Endothelial cell of umbilical vein (primary cell): ENCODE results near the gene GRID2. TPM values are rescaled to one million over a fixed set of nuclear protein-coding genes. Genes with fewer than 3 reads are reported as not detected.

Source experiments
- BruUV-seq: library from RNA; stranded (reverse); fragments of 400-500 nt; replicated peaks from 2 replicates; lab custom pipeline; 2021; lab: Mats Ljungman, UMichigan
- CTCF ChIA-PET: fragments of 300-600, 350-600 bp; sonication (Branson Sonifier 250); formaldehyde crosslinking; loops from one replicate; lab custom pipeline; 2021; ENCODE audit warnings: antibody characterized with exemption, inconsistent platforms; lab: Charles Lee
- POLR2A ChIA-PET: fragments of 300-600, 350-600 bp; sonication (Branson Sonifier 250); formaldehyde crosslinking; loops from one replicate; lab custom pipeline; 2021; ENCODE audit warnings: antibody characterized with exemption, inconsistent platforms; lab: Charles Lee
- DNase-seq: peaks from one replicate; pipeline ENCODE4 v3.0.0-alpha.2; 2011; ENCODE audit warnings: low read depth, low spot score
- FAIRE-seq: peaks from 2 replicates; lab custom pipeline; 2011; peaks lifted over from hg19 to GRCh38; lab: Jason Lieb, UNC
- H2AFZ ChIP-seq: 2 replicates; pipeline ENCODE4 v1.6.0; 2012; ENCODE audit warnings: low read depth, low read length, control low read depth, inconsistent platforms
- H3K27ac ChIP-seq: 2 replicates; pipeline ENCODE4 v1.5.1; 2011; ENCODE audit warnings: low read depth, mild to moderate bottlenecking, control low read depth, low read length, moderate library complexity; ENCODE audit not compliant: insufficient read depth
- H3K27me3 ChIP-seq, 2 experiments: 2 replicates each; pipeline versions ENCODE4 v1.6.0 to v1.6.1; 2011; ENCODE audit warnings: low read length in 2 of 2, mixed read lengths in 1 of 2; ENCODE audit not compliant: control insufficient read depth in 2 of 2, insufficient read depth in 2 of 2
- H3K36me3 ChIP-seq, 2 experiments: 2 replicates in 1 of 2; 3 replicates in 1 of 2; pipeline ENCODE4 v1.5.1; 2011; ENCODE audit warnings: low read length in 2 of 2, mild to moderate bottlenecking in 1 of 2, moderate library complexity in 1 of 2; ENCODE audit not compliant: control insufficient read depth in 2 of 2, insufficient read depth in 2 of 2; ENCODE audit errors: extremely low read depth in 1 of 2
- H3K4me1 ChIP-seq: 3 replicates; pipeline ENCODE4 v1.5.1; 2011; ENCODE audit warnings: mild to moderate bottlenecking, low read length; ENCODE audit not compliant: control insufficient read depth, insufficient read depth; ENCODE audit errors: extremely low read depth
- H3K4me2 ChIP-seq: 2 replicates; pipeline ENCODE4 v1.6.1; 2011; ENCODE audit warnings: low read length, control low read depth, mixed read lengths; ENCODE audit not compliant: insufficient read depth
- H3K4me3 ChIP-seq, 3 experiments: fragments of 200-600 bp in 1 of 3; sonication (generic), shearing (Covaris generic) in 1 of 3; replicated peaks in 1 of 3; 2 replicates each; pipeline ENCODE4 v1.5.1; 2011 to 2016; ENCODE audit warnings: control low read depth in 3 of 3, low read length in 3 of 3, mild to moderate bottlenecking in 2 of 3, inconsistent platforms in 1 of 3, low read depth in 1 of 3, moderate library complexity in 1 of 3; ENCODE audit not compliant: insufficient read depth in 1 of 3
- H3K79me2 ChIP-seq: 2 replicates; pipeline ENCODE4 v1.6.0; 2012; ENCODE audit warnings: low read length, inconsistent platforms; ENCODE audit not compliant: control insufficient read depth, insufficient read depth
- H3K9ac ChIP-seq: replicated peaks from 2 replicates; pipeline ENCODE3; 2011; ENCODE audit warnings: low read length, control low read depth; ENCODE audit not compliant: insufficient read depth; ENCODE audit errors: extremely low read depth
- H3K9me1 ChIP-seq: replicated peaks from 3 replicates; pipeline ENCODE4 v1.6.0; 2011; ENCODE audit warnings: mild to moderate bottlenecking, low read length; ENCODE audit not compliant: control insufficient read depth, insufficient read depth; ENCODE audit errors: extremely low read depth
- H3K9me3 ChIP-seq: replicated peaks from 2 replicates; pipeline ENCODE4 v1.5.1; 2012; ENCODE audit warnings: low read length, inconsistent platforms; ENCODE audit not compliant: control insufficient read depth, insufficient read depth
- H4K20me1 ChIP-seq: replicated peaks from 2 replicates; pipeline ENCODE3; 2011; ENCODE audit warnings: mild to moderate bottlenecking, low read length; ENCODE audit not compliant: control insufficient read depth, insufficient read depth; ENCODE audit errors: extremely low read depth
- FOS ChIP-seq: IDR thresholded peaks from 2 replicates; pipeline ENCODE4 v1.6.1; 2011; ENCODE audit warnings: mild to moderate bottlenecking, low read length, moderate library complexity, borderline replicate concordance; ENCODE audit not compliant: insufficient read depth
- GATA2 ChIP-seq: IDR thresholded peaks from 2 replicates; pipeline ENCODE4 v1.7.0; 2011; ENCODE audit warnings: low read depth, mild to moderate bottlenecking, moderate library complexity, mixed read lengths, low read length; ENCODE audit not compliant: insufficient read length, insufficient read depth
- JUN ChIP-seq: IDR thresholded peaks from 2 replicates; pipeline ENCODE4 v1.6.1; 2011; ENCODE audit warnings: borderline replicate concordance, low read depth; ENCODE audit not compliant: insufficient read length, insufficient read depth
- MAX ChIP-seq: IDR thresholded peaks from 2 replicates; pipeline ENCODE4 v1.6.1; 2011; ENCODE audit not compliant: insufficient read depth, insufficient read length
- MYC ChIP-seq: IDR thresholded peaks from one replicate; pipeline ENCODE4 v1.6.1; 2011; ENCODE audit warnings: mild to moderate bottlenecking, low read depth, low read length
- POLR2A ChIP-seq: IDR thresholded peaks from 2 replicates; pipeline ENCODE4 v1.6.1; 2012; ENCODE audit warnings: low read depth, mild to moderate bottlenecking, control low read depth, low read length
- POLR2AphosphoS5 ChIP-seq: IDR thresholded peaks from 2 replicates; pipeline ENCODE4 v1.6.1; 2012; ENCODE audit warnings: low read depth, mild to moderate bottlenecking, control low read depth, low read length, moderate library complexity; ENCODE audit not compliant: insufficient read depth
- dilution Hi-C: fragments of 300-500 bp; cut with MboI; formaldehyde crosslinking; loops from one replicate; pipeline ENCODE4 v1.15.0; 2019; ENCODE audit warnings: low sequenced_read_pairs; ENCODE audit not compliant: extremely low pct_ligation_motif_present
- intact Hi-C: fragments of 100-400 bp; cut with micrococcal nuclease; formaldehyde crosslinking; loops from one replicate; pipeline ENCODE4 v1.10.0; 2022
- polyA plus RNA-seq, 4 experiments: library from polyadenylated mRNA; depleted of rRNA in 3 of 4; stranded (reverse) in 3 of 4; unstranded in 1 of 4; fragments of >200 nt; gene quantifications; 2 replicates each; pipeline versions ENCODE4 v1.2.1 to v1.2.3, GENCODE V29; 2011 to 2012; ENCODE audit warnings: missing spikeins in 1 of 4
- total RNA-seq: library from RNA; stranded (reverse); gene quantifications from 2 replicates; pipeline ENCODE4 v1.2.3, GENCODE V29; 2021

Gene GRID2
- total and polyA plus RNA-seq, 2 donors (not counting 3 experiments of a cell fraction or from before 2014, with no cell fraction given): not detected

- Histone ChIP-seq H3K4me1 (no peaks in the 10 kb centered on the region), H2AFZ (no peak overlapping the region), H3K27me3 (no peaks in the 10 kb centered on the region), H3K79me2 (no peaks in the 10 kb centered on the region), H3K4me2 (no peak overlapping the region), H3K9me3 (no peaks in the 10 kb centered on the region), H4K20me1 (no peaks in the 10 kb centered on the region), H3K9me1 (no peaks in the 10 kb centered on the region), H3K36me3 (no peaks in the 10 kb centered on the region), H3K9ac (no peak overlapping the region), H3K4me3 (no peak overlapping the region), H3K27ac (no peak overlapping the region)
- dilution Hi-C loops: no loop called here
- no peak for FAIRE-seq
- no peak for TF ChIP-seq MAX
- TF ChIP-seq POLR2A: no peak
- no peak for TF ChIP-seq JUN
- no peak for TF ChIP-seq MYC
- no peak for TF ChIP-seq POLR2AphosphoS5
- DNase-seq: no peak
- ChIA-PET POLR2A (no interaction called here), CTCF (no interaction called here)
- BruUV-seq: no TSS peak
- intact Hi-C loops: no loop called here
Observed at GRCh38 chr4:92279296-92279695, 24.5 kb upstream of the GRID2 start.

- Histone ChIP-seq H3K27me3 (peaks cover 15 to 39% of the 10 kb centered on the region in 2 experiments), H3K4me1 (no peaks in the 10 kb centered on the region), H3K27ac (no peak overlapping the region), H3K9me1 (no peaks in the 10 kb centered on the region), H3K79me2 (no peaks in the 10 kb centered on the region), H3K4me3 (no peak overlapping the region), H2AFZ (no peak overlapping the region), H3K36me3 (no peaks in the 10 kb centered on the region), H4K20me1 (no peaks in the 10 kb centered on the region), H3K4me2 (no peak overlapping the region), H3K9me3 (no peaks in the 10 kb centered on the region), H3K9ac (no peak overlapping the region)
- dilution Hi-C loops: no loop called here
- no peak for DNase-seq
- POLR2A ChIA-PET: no interaction called here
- TF ChIP-seq GATA2 (no peak), FOS (no peak), JUN (no peak), POLR2AphosphoS5 (no peak), MYC (no peak)
- CTCF ChIA-PET: interaction anchor here (0.6 to 1.6 kb wide), 2 partner anchors 1186 to 1776 kb away, joined by 3 to 4 read pairs; no protein-coding TSS in a partner anchor
- intact Hi-C loops: no loop called here
- FAIRE-seq: no peak
- BruUV-seq: no TSS peak
Observed at GRCh38 chr4:92299152-92299551, 4.6 kb upstream of the GRID2 start.
